ENCODE data around the gene INTS1.

Gene INTS1

DNA sequence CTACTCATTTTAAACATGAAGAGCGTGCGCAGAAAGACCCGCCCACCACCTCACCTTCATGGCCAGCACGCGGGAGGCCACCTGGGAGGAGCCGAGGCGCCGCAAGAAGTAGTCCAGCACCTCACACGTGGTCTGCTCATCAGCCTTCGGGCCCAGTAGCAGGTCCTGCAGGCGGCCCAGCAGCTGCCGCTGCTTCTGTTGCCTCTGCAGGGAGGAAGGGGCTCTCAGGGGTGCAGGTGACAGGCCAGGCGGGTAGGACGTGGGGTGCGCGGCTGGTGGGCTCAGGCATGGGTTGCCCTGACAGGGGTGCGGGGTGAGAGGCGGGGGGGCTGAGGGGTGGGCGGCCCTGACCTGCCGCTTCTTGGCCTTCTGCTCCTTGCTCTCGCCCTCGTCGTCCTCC, 17.6 kb downstream of the INTS1 start:
- H3K4me2 ChIP-seq (ENCODE audit: low read length) = no peak overlapping the region
- no peaks in the 10 kb centered on the region for H3K79me1 ChIP-seq (ENCODE audit: low read length)
- H3K79me2 ChIP-seq (ENCODE audit: control insufficient read depth, insufficient read depth, low read length) = no peaks in the 10 kb centered on the region
- no peak overlapping the region for H3K56ac ChIP-seq (ENCODE audit: low read length)
- H3K4ac ChIP-seq (ENCODE audit: low read depth, low read length) = no peak overlapping the region
- H3K27ac ChIP-seq (ENCODE audit: low read depth, low read length) = no peak overlapping the region
- no peak overlapping the region for H2AK5ac ChIP-seq (ENCODE audit: low read length)
- H4K5ac ChIP-seq (ENCODE audit: low read length) = no peak overlapping the region
- H3K18ac ChIP-seq (ENCODE audit: low read length) = no peak overlapping the region
- DNase-seq = no peak
- H2BK5ac ChIP-seq (ENCODE audit: low read length) = no peak overlapping the region
- H4K8ac ChIP-seq (ENCODE audit: low read depth, low read length) = no peak overlapping the region
- H2BK120ac ChIP-seq (ENCODE audit: low read depth, low read length) = no peak overlapping the region
- no peak overlapping the region for H2BK15ac ChIP-seq (replicated peaks; ENCODE audit: low read depth)
- no peaks in the 10 kb centered on the region for H3K4me1 ChIP-seq (ENCODE audit: control insufficient read depth, low read depth, low read length)
- no peak overlapping the region for H3K23ac ChIP-seq (ENCODE audit: low read length)
- no CpG with 5 or more reads among the region's 23 CpGs for WGBS (ENCODE audit: extremely low coverage, insufficient coverage, low lambda C conversion rate)
- no peak overlapping the region for H3K9ac ChIP-seq (ENCODE audit: low read length)
- no peaks in the 10 kb centered on the region for H3K36me3 ChIP-seq (ENCODE audit: control insufficient read depth, insufficient read depth, low read length)
- H3K27me3 ChIP-seq (ENCODE audit: insufficient read depth, low read length, poor library complexity) = no peaks in the 10 kb centered on the region
- H3K4me3 ChIP-seq (ENCODE audit: low read length) = no peak overlapping the region

DNA sequence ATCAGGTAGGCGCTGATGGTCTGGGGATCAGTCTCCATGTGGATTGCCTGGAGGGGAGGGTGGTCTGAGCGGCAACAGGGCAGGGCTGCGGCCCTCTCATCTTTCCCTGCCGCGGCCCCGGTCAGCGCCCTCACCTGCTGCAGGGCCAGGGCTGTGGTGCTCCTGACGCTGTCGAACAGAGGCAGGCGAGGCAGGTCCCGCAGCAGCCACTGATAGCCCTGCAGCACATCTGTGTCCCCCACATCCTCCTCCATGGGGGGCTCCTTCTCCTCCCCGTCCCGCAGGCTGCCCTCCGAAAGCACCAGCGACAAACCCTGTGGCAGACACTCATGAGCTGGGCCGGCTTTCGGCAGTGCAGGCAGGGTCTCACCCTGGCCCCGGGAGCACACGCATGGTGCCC, 19.0 kb downstream of the INTS1 start:
- H2BK15ac ChIP-seq (replicated peaks; ENCODE audit: low read depth) = no peak overlapping the region
- no peaks in the 10 kb centered on the region for H3K36me3 ChIP-seq (ENCODE audit: control insufficient read depth, insufficient read depth, low read length)
- H3K4ac ChIP-seq (ENCODE audit: low read depth, low read length) = no peak overlapping the region
- no peak overlapping the region for H3K23ac ChIP-seq (ENCODE audit: low read length)
- H3K9ac ChIP-seq (ENCODE audit: low read length) = no peak overlapping the region
- no peaks in the 10 kb centered on the region for H3K79me1 ChIP-seq (ENCODE audit: low read length)
- no peak overlapping the region for H4K8ac ChIP-seq (ENCODE audit: low read depth, low read length)
- no peak overlapping the region for H2BK120ac ChIP-seq (ENCODE audit: low read depth, low read length)
- no peaks in the 10 kb centered on the region for H3K79me2 ChIP-seq (ENCODE audit: control insufficient read depth, insufficient read depth, low read length)
- no peak overlapping the region for H3K27ac ChIP-seq (ENCODE audit: low read depth, low read length)
- no peaks in the 10 kb centered on the region for H3K27me3 ChIP-seq (ENCODE audit: insufficient read depth, low read length, poor library complexity)
- no peak overlapping the region for H2BK5ac ChIP-seq (ENCODE audit: low read length)
- no peak overlapping the region for H3K4me2 ChIP-seq (ENCODE audit: low read length)
- no peak overlapping the region for H4K5ac ChIP-seq (ENCODE audit: low read length)
- DNase-seq = no peak
- WGBS (ENCODE audit: extremely low coverage, insufficient coverage, low lambda C conversion rate) = no CpG with 5 or more reads among the region's 19 CpGs
- H3K4me1 ChIP-seq (ENCODE audit: control insufficient read depth, low read depth, low read length) = no peaks in the 10 kb centered on the region
- H3K56ac ChIP-seq (ENCODE audit: low read length) = no peak overlapping the region
- H3K4me3 ChIP-seq (ENCODE audit: low read length) = no peak overlapping the region
- no peak overlapping the region for H3K18ac ChIP-seq (ENCODE audit: low read length)
- no peak overlapping the region for H2AK5ac ChIP-seq (ENCODE audit: low read length)

GRCh38 chr7:1484569-1484968, 19.6 kb downstream of the INTS1 start:
- Histone ChIP-seq H3K36me3 (ENCODE audit: control insufficient read depth, insufficient read depth, low read length) (no peaks in the 10 kb centered on the region), H3K18ac (ENCODE audit: low read length) (no peak overlapping the region), H3K4me1 (ENCODE audit: control insufficient read depth, low read depth, low read length) (no peaks in the 10 kb centered on the region), H2BK120ac (ENCODE audit: low read depth, low read length) (no peak overlapping the region), H2AK5ac (ENCODE audit: low read length) (no peak overlapping the region), H2BK15ac (replicated peaks; ENCODE audit: low read depth) (no peak overlapping the region), H3K23ac (ENCODE audit: low read length) (no peak overlapping the region), H4K8ac (ENCODE audit: low read depth, low read length) (no peak overlapping the region), H3K79me1 (ENCODE audit: low read length) (no peaks in the 10 kb centered on the region), H3K27me3 (ENCODE audit: insufficient read depth, low read length, poor library complexity) (no peaks in the 10 kb centered on the region), H4K5ac (ENCODE audit: low read length) (no peak overlapping the region), H3K4ac (ENCODE audit: low read depth, low read length) (no peak overlapping the region), H3K56ac (ENCODE audit: low read length) (no peak overlapping the region), H2BK5ac (ENCODE audit: low read length) (no peak overlapping the region), H3K79me2 (ENCODE audit: control insufficient read depth, insufficient read depth, low read length) (no peaks in the 10 kb centered on the region), H3K4me2 (ENCODE audit: low read length) (no peak overlapping the region), H3K27ac (ENCODE audit: low read depth, low read length) (no peak overlapping the region), H3K9ac (ENCODE audit: low read length) (no peak overlapping the region), H3K4me3 (ENCODE audit: low read length) (no peak overlapping the region)
- DNase-seq = no peak
- no CpG with 5 or more reads among the region's 12 CpGs for WGBS (ENCODE audit: extremely low coverage, insufficient coverage, low lambda C conversion rate)

DNA sequence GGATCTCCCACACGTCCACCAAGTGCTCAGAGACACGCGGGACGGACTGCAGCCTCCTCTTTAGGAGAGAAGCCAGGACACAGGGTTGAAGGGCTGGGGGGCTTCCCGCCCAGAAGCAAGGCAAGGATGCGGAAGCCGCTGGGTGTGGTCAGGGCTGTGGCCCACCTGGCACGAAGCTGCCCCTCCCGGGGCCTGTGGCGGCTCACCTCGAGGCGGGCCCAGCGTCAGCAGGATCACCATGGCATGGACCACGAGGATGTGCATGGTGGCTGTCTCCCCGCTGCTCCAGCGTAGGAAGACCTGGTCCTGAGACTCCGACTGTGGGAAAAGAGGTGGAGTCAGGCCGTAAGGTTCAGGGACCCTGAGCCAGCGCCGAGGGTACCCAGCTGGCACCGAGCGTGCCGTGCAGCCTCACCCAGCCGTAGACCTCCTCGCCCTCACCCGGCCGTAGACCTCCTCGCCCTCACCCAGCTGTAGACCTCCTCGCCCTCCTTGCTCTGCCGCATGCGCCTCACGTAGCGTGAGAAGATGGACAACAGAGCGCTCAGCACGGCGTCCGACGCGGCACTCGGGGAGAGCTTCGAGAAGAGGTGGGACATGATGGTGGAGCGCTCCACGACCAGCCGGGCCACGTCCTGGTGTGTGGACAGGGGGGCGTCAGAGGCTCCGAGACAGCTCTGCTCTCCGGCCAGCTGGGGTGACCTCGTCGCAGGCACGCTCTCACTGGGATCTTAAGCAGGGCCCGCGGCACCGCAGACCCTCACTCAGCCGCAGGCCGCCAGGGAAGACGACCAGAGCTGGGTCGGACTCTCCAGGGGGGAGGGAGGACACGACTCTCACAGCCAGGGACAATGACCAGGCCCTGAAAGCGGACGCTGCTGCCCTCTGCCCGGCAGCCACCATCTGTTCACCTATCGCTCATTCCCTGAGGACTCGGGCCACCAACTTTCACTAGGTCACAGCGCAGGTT, 20.4 kb downstream of the INTS1 start:
- Histone ChIP-seq H3K4ac (ENCODE audit: low read depth, low read length) (no peak overlapping the region), H4K8ac (ENCODE audit: low read depth, low read length) (no peak overlapping the region), H3K4me1 (ENCODE audit: control insufficient read depth, low read depth, low read length) (no peaks in the 10 kb centered on the region), H3K27me3 (ENCODE audit: insufficient read depth, low read length, poor library complexity) (no peaks in the 10 kb centered on the region), H3K27ac (ENCODE audit: low read depth, low read length) (no peak overlapping the region), H3K36me3 (ENCODE audit: control insufficient read depth, insufficient read depth, low read length) (peaks cover 2% of the 10 kb centered on the region), H3K79me1 (ENCODE audit: low read length) (no peaks in the 10 kb centered on the region), H3K79me2 (ENCODE audit: control insufficient read depth, insufficient read depth, low read length) (no peaks in the 10 kb centered on the region), H3K56ac (ENCODE audit: low read length) (no peak overlapping the region), H3K23ac (ENCODE audit: low read length) (no peak overlapping the region), H3K18ac (ENCODE audit: low read length) (no peak overlapping the region), H3K9ac (ENCODE audit: low read length) (no peak overlapping the region), H2AK5ac (ENCODE audit: low read length) (no peak overlapping the region), H4K5ac (ENCODE audit: low read length) (no peak overlapping the region), H2BK120ac (ENCODE audit: low read depth, low read length) (no peak overlapping the region), H2BK15ac (replicated peaks; ENCODE audit: low read depth) (no peak overlapping the region), H3K4me2 (ENCODE audit: low read length) (no peak overlapping the region), H2BK5ac (ENCODE audit: low read length) (no peak overlapping the region), H3K4me3 (ENCODE audit: low read length) (no peak overlapping the region)
- no peak for DNase-seq
- no CpG with 5 or more reads among the region's 65 CpGs for WGBS (ENCODE audit: extremely low coverage, insufficient coverage, low lambda C conversion rate)

GRCh38 chr7:1483079-1483478, 21.1 kb downstream of the INTS1 start:
- Histone ChIP-seq H2BK15ac (replicated peaks; ENCODE audit: low read depth) (no peak overlapping the region), H3K36me3 (ENCODE audit: control insufficient read depth, insufficient read depth, low read length) (peaks cover 2% of the 10 kb centered on the region), H3K23ac (ENCODE audit: low read length) (no peak overlapping the region), H2AK5ac (ENCODE audit: low read length) (no peak overlapping the region), H3K79me1 (ENCODE audit: low read length) (no peaks in the 10 kb centered on the region), H3K27me3 (ENCODE audit: insufficient read depth, low read length, poor library complexity) (no peaks in the 10 kb centered on the region), H3K79me2 (ENCODE audit: control insufficient read depth, insufficient read depth, low read length) (no peaks in the 10 kb centered on the region), H3K27ac (ENCODE audit: low read depth, low read length) (no peak overlapping the region), H3K4ac (ENCODE audit: low read depth, low read length) (no peak overlapping the region), H3K9ac (ENCODE audit: low read length) (no peak overlapping the region), H3K18ac (ENCODE audit: low read length) (no peak overlapping the region), H4K5ac (ENCODE audit: low read length) (no peak overlapping the region), H4K8ac (ENCODE audit: low read depth, low read length) (no peak overlapping the region), H2BK5ac (ENCODE audit: low read length) (no peak overlapping the region), H3K56ac (ENCODE audit: low read length) (no peak overlapping the region), H3K4me1 (ENCODE audit: control insufficient read depth, low read depth, low read length) (no peaks in the 10 kb centered on the region), H2BK120ac (ENCODE audit: low read depth, low read length) (no peak overlapping the region), H3K4me2 (ENCODE audit: low read length) (no peak overlapping the region), H3K4me3 (ENCODE audit: low read length) (no peak overlapping the region)
- no peak for DNase-seq
- WGBS (ENCODE audit: extremely low coverage, insufficient coverage, low lambda C conversion rate) = no CpG with 5 or more reads among the region's 22 CpGs

- no peak for DNase-seq
- no peak overlapping the region for H3K9ac ChIP-seq (ENCODE audit: low read length)
- no peak overlapping the region for H4K5ac ChIP-seq (ENCODE audit: low read length)
- no peak overlapping the region for H3K23ac ChIP-seq (ENCODE audit: low read length)
- H2BK5ac ChIP-seq (ENCODE audit: low read length) = no peak overlapping the region
- H3K18ac ChIP-seq (ENCODE audit: low read length) = no peak overlapping the region
- no peak overlapping the region for H3K56ac ChIP-seq (ENCODE audit: low read length)
- no peak overlapping the region for H3K27ac ChIP-seq (ENCODE audit: low read depth, low read length)
- peaks cover 2% of the 10 kb centered on the region for H3K36me3 ChIP-seq (ENCODE audit: control insufficient read depth, insufficient read depth, low read length)
- no peaks in the 10 kb centered on the region for H3K27me3 ChIP-seq (ENCODE audit: insufficient read depth, low read length, poor library complexity)
- H4K8ac ChIP-seq (ENCODE audit: low read depth, low read length) = no peak overlapping the region
- no peaks in the 10 kb centered on the region for H3K79me2 ChIP-seq (ENCODE audit: control insufficient read depth, insufficient read depth, low read length)
- H3K79me1 ChIP-seq (ENCODE audit: low read length) = no peaks in the 10 kb centered on the region
- H2AK5ac ChIP-seq (ENCODE audit: low read length) = no peak overlapping the region
- H2BK15ac ChIP-seq (replicated peaks; ENCODE audit: low read depth) = no peak overlapping the region
- H3K4ac ChIP-seq (ENCODE audit: low read depth, low read length) = no peak overlapping the region
- no peak overlapping the region for H3K4me3 ChIP-seq (ENCODE audit: low read length)
- no CpG with 5 or more reads among the region's 20 CpGs for WGBS (ENCODE audit: extremely low coverage, insufficient coverage, low lambda C conversion rate)
- H3K4me1 ChIP-seq (ENCODE audit: control insufficient read depth, low read depth, low read length) = no peaks in the 10 kb centered on the region
- no peak overlapping the region for H3K4me2 ChIP-seq (ENCODE audit: low read length)
- no peak overlapping the region for H2BK120ac ChIP-seq (ENCODE audit: low read depth, low read length)
Measured at GRCh38 chr7:1481300-1481699, 22.9 kb downstream of the INTS1 start.
